NCI-H1092 treated with DMSO at 0.1 percent for 48 hours (cell line): ENCODE data around the gene ADPRHL1.
"Not testable (repeated sequence)": the region's sequence is repeated elsewhere in the genome, so short reads cannot be mapped to it uniquely, and the experiment has no call there.

ENCODE experiments used
- DNase-seq: peaks from one replicate; lab custom pipeline; 2025; lab: John Stamatoyannopoulos, UW

Gene ADPRHL1

GRCh38 chr13:113402471-113403254 lies 50.6 kb downstream of the ADPRHL1 start:
- no peak for DNase-seq

- no peak for DNase-seq
Measured at GRCh38 chr13:113401452-113402415, 51.6 kb downstream of the ADPRHL1 start.

- DNase-seq = no peak
Measured at GRCh38 chr13:113400621-113401451, 52.5 kb downstream of the ADPRHL1 start.

- DNase-seq = no peak
Measured at GRCh38 chr13:113399755-113400149, 53.5 kb downstream of the ADPRHL1 start.

- DNase-seq = no peak
Measured at GRCh38 chr13:113398963-113399754, 54.1 kb downstream of the ADPRHL1 start.

- no peak for DNase-seq
Measured at GRCh38 chr13:113397608-113398425, 55.5 kb downstream of the ADPRHL1 start.

GRCh38 chr13:113394339-113394640 lies 59.0 kb downstream of the ADPRHL1 start:
- no peak for DNase-seq

GRCh38 chr13:113393563-113394338 lies 59.5 kb downstream of the ADPRHL1 start:
- peak; percentile 77 for DNase-seq

- no peak for DNase-seq
Measured at GRCh38 chr13:113393226-113393562, 60.1 kb downstream of the ADPRHL1 start.

- DNase-seq = no peak
Measured at GRCh38 chr13:113390874-113391497, 62.3 kb downstream of the ADPRHL1 start.

GRCh38 chr13:113389586-113389985 lies 63.7 kb downstream of the ADPRHL1 start:
- DNase-seq = not testable (repeated sequence)

GRCh38 chr13:113387396-113387795 lies 65.9 kb downstream of the ADPRHL1 start:
- DNase-seq = no peak

GRCh38 chr13:113383089-113383488 lies 70.2 kb downstream of the ADPRHL1 start:
- DNase-seq = no peak

- not testable (repeated sequence) for DNase-seq
Measured at GRCh38 chr13:113382542-113382941, 70.7 kb downstream of the ADPRHL1 start.

GRCh38 chr13:113378825-113379224 lies 74.5 kb downstream of the ADPRHL1 start:
- DNase-seq = no peak

- DNase-seq = no peak
Measured at GRCh38 chr13:113374511-113375175, 78.6 kb downstream of the ADPRHL1 start.

GRCh38 chr13:113373811-113374485 lies 79.3 kb downstream of the ADPRHL1 start:
- DNase-seq = no peak

- not testable (repeated sequence) for DNase-seq
Measured at GRCh38 chr13:113371701-113372100, 81.6 kb downstream of the ADPRHL1 start.
